Measurements from ENCODE around the gene GULP1.

GULP1 gene

DNA sequence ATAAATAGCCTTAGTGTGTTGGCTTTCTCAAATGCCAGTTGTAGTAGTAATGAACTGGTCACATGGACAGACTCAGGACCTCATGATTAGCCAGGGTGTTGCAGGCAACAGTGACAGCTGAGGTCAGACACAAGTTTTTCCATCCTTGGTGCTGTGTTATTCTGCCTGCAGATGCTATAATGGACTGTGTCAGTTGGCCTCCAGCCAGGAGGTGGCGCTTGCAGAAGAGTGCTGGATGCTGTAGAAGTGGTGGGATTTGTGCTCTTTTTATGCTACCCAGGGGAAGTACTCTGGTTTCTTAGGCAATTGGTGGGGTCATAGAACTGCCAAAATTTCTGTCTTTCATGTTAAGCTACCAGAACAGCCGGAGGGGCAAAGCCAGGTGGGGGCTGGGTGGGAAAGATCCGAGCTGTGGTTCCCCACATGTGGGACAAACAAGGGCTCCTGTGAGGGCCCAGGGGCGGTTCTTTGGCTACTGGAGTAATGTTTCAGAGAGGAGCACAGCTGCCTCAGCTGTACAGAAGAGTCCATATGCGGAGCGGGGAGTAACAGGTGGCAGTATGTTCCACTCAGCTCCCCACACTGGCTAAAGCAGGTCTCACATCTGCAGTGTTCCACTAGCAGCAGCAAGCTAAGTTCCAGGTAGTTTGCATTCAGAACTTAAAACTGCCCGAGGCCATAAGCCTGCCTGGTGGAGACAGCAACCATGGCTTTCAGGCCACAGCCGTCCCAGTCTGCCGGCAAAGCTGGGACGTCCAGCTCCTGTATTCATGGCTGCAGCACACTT is 104.4 kb downstream of the GULP1 start:
- in situ Hi-C loops (cut with HindIII; ENCODE audit: low pct_ligation_motif_present, low pct_unique_long_range_greater_than_20kb, low sequenced_read_pairs), result no loop called here
- no peak for DNase-seq

GRCh38 chr2:188399159-188399558 is 107.5 kb downstream of the GULP1 start:
- in situ Hi-C loops (cut with HindIII; ENCODE audit: low pct_ligation_motif_present, low pct_unique_long_range_greater_than_20kb, low sequenced_read_pairs), result no loop called here
- DNase-seq, result peak; percentile 89

DNA sequence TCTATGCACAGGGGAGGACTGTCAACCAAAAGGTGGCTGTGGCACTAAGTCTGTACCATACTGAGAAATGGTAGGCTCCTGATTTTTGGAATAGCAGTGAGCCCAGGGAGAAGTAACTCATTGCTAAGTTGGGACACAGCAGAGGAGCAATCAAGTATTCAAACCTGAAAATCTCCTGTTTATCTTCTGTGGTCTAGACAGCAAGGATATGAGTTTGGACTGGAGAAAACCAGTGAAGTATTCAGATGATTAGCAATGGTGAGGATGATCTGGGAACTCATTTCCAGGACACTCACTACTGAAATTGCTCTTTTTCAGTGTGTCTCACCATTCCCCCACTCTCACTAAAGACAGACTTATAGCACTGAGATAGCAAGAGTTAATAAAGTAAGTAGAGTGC is 112.0 kb downstream of the GULP1 start:
- in situ Hi-C loops (cut with HindIII; ENCODE audit: low pct_ligation_motif_present, low pct_unique_long_range_greater_than_20kb, low sequenced_read_pairs), result no loop called here
- no peak for DNase-seq

GRCh38 chr2:188404341-188405004 is 112.8 kb downstream of the GULP1 start:
- DNase-seq, result peak; percentile 39
- in situ Hi-C loops (cut with HindIII; ENCODE audit: low pct_ligation_motif_present, low pct_unique_long_range_greater_than_20kb, low sequenced_read_pairs), result no loop called here

GRCh38 chr2:188406414-188406813 is 114.7 kb downstream of the GULP1 start:
- no peak for DNase-seq
- in situ Hi-C loops (cut with HindIII; ENCODE audit: low pct_ligation_motif_present, low pct_unique_long_range_greater_than_20kb, low sequenced_read_pairs), result no loop called here

DNA sequence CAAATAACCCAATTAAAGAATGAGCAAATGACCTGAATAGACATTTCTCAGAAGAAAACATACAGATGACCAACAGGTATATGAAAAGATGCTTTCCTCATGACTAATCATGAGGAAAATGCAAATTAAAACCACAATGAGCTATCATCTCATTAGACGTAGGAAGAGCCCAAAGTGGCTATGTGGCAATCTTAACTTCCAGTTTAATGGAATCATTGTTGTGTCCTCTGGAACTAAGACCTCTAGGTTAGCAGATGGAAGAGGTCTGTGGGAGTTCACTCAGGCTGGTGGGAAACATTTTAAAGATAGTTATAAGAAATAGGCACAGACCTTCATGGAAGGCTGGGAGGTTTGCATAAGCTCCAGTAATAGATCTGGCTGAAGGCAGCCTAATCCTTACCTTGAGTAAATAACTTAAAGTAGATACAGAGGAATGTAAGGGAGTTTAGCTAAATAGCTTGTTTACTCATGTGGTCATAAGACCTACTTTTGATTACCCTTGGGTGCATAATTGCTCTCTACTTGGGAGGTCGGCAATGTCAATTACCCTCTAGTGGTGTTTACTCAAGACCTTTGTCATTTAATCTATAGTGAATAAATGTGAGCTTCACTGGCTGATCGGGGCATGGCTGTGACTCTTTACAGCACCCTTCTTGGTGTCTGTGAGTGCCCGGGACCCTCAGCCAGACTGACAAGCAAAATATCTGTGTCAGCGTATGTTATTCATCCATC is 119.0 kb downstream of the GULP1 start:
- DNase-seq, result no peak
- in situ Hi-C loops (cut with HindIII; ENCODE audit: low pct_ligation_motif_present, low pct_unique_long_range_greater_than_20kb, low sequenced_read_pairs), result no loop called here

GRCh38 chr2:188412190-188412589 is 120.5 kb downstream of the GULP1 start:
- no peak for DNase-seq
- in situ Hi-C loops (cut with HindIII; ENCODE audit: low pct_ligation_motif_present, low pct_unique_long_range_greater_than_20kb, low sequenced_read_pairs), result no loop called here

DNA sequence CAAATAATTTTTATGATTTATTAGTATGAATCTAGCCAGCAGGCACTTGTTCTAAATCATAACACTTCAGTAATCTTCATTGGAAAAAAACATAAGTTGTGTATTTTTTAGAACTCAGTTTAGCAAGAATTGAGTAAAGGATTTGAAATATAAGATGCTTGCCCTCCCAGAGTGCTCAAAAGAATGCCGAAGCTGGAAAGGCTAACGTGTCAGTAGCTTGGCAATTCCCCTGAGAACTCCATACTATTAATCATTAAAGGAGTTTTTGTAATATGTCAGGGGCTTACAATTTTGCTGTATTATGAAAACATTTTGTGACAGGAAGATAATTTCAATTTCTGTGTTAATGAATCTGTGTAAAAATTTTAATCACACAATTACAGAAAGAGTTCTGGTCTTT is 122.7 kb downstream of the GULP1 start:
- in situ Hi-C loops (cut with HindIII; ENCODE audit: low pct_ligation_motif_present, low pct_unique_long_range_greater_than_20kb, low sequenced_read_pairs), result no loop called here

DNA sequence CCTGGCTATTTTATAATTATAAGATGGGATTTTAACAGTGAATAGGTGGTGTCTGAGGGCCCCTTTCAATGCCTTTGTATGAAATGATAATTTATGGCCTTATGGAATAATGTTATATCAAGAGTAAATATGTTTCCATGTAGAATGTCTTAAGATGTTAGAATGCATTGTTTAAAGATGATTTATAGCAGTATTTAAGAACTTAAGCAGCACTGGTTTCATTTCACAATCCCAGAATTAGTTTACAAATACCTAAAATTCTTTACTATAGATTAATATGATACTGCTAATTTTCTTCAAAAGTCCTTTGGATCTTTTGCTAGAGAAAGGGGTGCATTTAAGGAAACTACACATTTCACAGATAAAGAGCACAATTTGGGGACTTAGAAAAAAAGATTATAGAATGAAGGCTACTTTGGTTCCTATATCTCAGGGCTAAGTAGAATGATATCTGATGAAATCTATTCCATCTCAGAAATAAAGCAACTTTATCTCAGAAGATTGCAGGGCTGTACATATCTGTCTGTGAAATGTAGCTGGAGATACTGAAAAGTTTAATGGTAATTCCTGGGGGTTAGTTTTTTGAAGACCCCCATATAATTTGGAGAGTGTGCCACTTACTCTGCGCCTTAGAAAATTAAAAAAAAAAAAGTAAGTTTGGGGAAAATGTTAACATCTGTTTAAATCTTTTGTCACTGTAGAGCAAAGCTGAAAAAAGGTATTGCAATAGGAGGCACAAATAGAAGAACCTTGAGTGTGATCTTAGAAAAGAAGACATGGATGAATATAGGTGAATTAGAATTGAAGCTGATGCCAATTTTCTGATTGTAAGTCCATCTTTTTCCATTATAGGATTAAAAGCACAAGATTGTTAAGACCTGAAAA is 123.4 kb downstream of the GULP1 start:
- in situ Hi-C loops (cut with HindIII; ENCODE audit: low pct_ligation_motif_present, low pct_unique_long_range_greater_than_20kb, low sequenced_read_pairs), result no loop called here

More for the DNA sequence above, 122.7 kb downstream of the GULP1 start:
- peak; percentile 93 for DNase-seq

DNA sequence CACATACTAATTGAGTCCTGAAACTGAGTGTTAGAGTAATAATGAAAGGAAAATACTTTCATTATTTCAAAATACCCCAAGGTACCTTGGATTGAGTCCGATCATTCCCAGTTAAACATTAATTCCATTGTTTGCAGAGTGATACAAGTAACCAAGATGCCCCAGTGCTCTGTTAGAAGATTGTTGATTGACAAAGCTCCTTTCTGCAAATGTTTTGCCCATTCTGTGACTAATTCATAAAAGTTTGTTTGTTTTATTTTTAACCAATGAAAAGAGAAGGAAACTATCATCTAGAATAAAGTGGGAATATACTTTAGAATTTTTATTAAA is 124.0 kb downstream of the GULP1 start:
- in situ Hi-C loops (cut with HindIII; ENCODE audit: low pct_ligation_motif_present, low pct_unique_long_range_greater_than_20kb, low sequenced_read_pairs), result no loop called here
- peak; percentile 91 for DNase-seq

More for the DNA sequence above, 123.4 kb downstream of the GULP1 start:
- peak; percentile 29 for DNase-seq

GRCh38 chr2:188416367-188416766 is 124.7 kb downstream of the GULP1 start:
- in situ Hi-C loops (cut with HindIII; ENCODE audit: low pct_ligation_motif_present, low pct_unique_long_range_greater_than_20kb, low sequenced_read_pairs), result no loop called here
- peak; percentile 45 for DNase-seq

DNA sequence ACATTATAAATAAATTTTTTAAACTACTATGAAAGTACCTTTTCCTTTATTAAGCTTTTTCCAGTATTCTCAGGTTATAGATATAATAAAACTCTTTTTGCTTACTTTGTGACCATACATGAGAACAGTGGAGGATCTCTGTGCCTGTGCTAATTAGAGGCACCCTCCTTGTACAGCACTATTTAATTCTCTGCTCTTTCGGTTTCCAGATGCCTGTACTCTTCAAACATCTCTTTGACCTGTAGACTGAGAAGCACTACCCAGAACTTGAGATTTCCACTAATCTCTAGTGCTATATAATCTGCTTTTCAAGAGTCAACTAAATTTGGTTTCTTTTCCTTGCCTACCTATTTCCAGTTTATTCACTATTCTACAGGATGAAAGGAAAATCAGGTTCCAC is 131.1 kb downstream of the GULP1 start:
- in situ Hi-C loops (cut with HindIII; ENCODE audit: low pct_ligation_motif_present, low pct_unique_long_range_greater_than_20kb, low sequenced_read_pairs), result no loop called here
- DNase-seq, result no peak

DNA sequence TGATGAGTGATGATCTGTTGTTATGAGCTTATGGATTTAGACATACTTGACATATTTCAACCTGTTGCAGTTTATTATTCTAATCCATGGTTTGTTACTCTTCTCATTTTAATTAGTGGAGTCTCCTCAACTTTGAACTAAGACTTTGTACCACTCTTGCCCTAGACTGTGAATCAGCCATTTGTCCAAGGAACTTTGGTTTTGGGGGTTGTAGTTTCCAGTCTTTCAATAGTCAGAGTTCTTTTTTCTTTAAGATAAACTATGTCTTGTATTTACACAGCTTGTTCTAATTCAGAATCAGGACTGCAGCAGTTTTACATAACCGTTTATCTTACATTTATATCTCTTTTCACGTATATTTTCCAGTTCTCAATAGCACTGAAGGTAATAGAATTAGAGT is 133.6 kb downstream of the GULP1 start:
- in situ Hi-C loops (cut with HindIII; ENCODE audit: low pct_ligation_motif_present, low pct_unique_long_range_greater_than_20kb, low sequenced_read_pairs), result no loop called here
- DNase-seq, result no peak

DNA sequence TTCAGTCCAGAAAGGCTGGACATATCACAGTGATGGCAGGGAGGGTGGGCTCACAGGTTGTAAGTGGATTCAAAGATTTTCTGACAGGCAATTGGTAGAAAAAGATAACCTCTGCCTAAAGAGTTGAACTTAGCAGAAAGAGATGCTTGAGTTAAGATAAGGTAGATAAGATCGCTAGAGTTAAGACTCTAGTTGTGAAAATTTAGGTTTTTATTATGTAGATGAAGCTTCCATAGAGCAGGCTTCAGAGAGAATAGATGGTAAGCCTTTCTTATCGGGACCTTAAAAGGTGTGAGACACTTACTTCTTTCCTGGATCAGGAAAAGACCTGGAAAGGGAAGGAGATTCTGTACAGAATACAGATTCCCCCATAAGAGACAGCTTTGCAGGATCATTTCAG is 134.4 kb downstream of the GULP1 start:
- DNase-seq, result no peak
- in situ Hi-C loops (cut with HindIII; ENCODE audit: low pct_ligation_motif_present, low pct_unique_long_range_greater_than_20kb, low sequenced_read_pairs), result no loop called here

DNA sequence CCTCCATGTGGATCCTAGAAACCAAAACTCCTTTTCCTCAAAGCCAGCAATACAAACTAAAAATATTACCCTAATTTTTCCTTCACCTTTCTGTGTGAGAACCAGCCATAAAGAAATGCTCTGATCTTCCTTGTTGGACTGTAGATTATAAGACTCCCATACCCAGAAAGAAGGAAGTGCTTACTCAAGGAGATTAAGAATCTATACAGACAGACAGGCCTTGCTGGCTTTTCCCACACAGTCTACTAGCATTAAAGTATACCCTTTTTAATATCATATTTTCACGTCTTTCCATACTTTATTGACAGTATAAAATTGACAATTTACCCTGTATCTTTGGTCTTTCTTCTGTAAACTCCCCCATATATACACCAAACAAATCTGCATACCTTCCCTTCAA is 139.0 kb downstream of the GULP1 start:
- in situ Hi-C loops (cut with HindIII; ENCODE audit: low pct_ligation_motif_present, low pct_unique_long_range_greater_than_20kb, low sequenced_read_pairs), result no loop called here
- DNase-seq, result no peak

DNA sequence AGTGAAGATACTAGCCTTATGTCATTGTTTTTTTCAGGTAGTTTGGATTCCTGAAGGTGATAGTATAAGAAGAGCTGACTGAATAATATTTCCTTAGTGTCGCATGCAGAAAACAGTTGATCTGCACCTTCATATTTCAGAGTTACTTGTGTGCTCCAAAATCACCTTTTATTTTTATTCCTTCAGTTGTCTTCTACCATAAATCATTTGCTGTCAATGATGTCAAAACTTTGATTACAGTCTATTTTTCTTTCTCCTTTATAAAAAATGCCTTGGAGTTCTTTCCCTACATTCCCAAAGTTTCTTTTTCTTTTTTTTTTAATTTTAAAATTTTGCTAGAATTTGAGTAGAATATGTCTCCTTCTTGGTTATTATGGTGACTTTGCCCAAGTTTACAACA is 142.3 kb downstream of the GULP1 start:
- in situ Hi-C loops (cut with HindIII; ENCODE audit: low pct_ligation_motif_present, low pct_unique_long_range_greater_than_20kb, low sequenced_read_pairs), result no loop called here
- no peak for DNase-seq

DNA sequence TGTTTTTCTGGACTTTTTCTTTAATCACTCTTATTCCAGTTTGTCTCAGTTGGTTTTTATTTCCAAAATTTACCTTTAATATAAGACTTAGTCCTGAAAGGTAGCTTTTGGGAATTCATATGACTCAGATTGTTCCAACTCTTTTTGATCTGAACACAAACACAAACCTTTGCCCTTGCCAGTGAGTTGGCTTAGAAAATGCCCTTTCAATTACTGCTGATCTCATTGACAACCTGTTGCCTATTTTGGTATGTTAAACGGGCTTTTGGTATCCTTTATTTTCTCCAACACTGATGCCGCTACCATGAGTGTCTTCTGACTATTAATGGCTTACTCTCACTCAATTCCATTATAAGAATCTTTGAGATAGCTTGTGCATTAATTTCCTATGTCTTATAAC is 143.4 kb downstream of the GULP1 start:
- in situ Hi-C loops (cut with HindIII; ENCODE audit: low pct_ligation_motif_present, low pct_unique_long_range_greater_than_20kb, low sequenced_read_pairs), result no loop called here

GRCh38 chr2:188437537-188437936 is 145.9 kb downstream of the GULP1 start:
- in situ Hi-C loops (cut with HindIII; ENCODE audit: low pct_ligation_motif_present, low pct_unique_long_range_greater_than_20kb, low sequenced_read_pairs), result no loop called here
- no peak for DNase-seq

More for the DNA sequence above, 143.4 kb downstream of the GULP1 start:
- no peak for DNase-seq

DNA sequence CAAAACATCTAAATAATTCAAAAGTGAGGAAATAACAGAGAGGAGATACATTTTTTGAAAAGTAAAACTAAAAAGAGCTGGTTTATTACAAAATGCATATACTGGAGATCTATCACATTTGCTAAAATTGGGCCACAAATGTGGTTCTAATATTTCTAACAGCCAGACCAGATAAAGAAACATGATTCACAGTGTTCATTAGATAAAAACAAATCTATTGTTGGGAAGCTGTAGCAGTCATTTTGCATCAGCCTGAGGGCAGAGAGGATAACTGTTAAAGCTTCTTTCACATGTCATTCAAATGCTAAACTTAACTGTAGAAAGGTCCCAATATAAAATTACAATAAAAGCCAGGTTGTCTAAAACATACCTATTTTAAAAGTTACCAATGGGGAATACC is 148.3 kb downstream of the GULP1 start:
- DNase-seq, result no peak
- in situ Hi-C loops (cut with HindIII; ENCODE audit: low pct_ligation_motif_present, low pct_unique_long_range_greater_than_20kb, low sequenced_read_pairs), result no loop called here
